Measurements from ENCODE around the gene EPN1. TPM values are rescaled to one million over a fixed set of nuclear protein-coding genes. Genes with fewer than 3 reads are reported as not detected.
A peak's percentile ranks its signal among the peaks of the same experiment; 100 is the strongest.

EPN1 gene
- total and polyA plus RNA-seq, 8 donors, result 17.8 to 363 (median 183) TPM

- TF ChIP-seq EP300 (IDR thresholded peaks at IDR 0.05) (no peak), POLR2A (IDR thresholded peaks at IDR 0.05) (no peak), CTCF (IDR thresholded peaks at IDR 0.05) (no peak), POLR2AphosphoS5 (IDR thresholded peaks at IDR 0.05) (no peak)
- peaks cover 24 to 55% (median 45%) of the 10 kb centered on the region in 4 donors for H3K4me1 ChIP-seq
- no peaks in the 10 kb centered on the region for H3K27me3 ChIP-seq
- peaks cover 4 to 37% (median 24%) of the 10 kb centered on the region in 4 donors for H3K36me3 ChIP-seq
- H3K27ac ChIP-seq, result peak overlapping the region in 1 of 5 donors; percentile 91
- intact Hi-C loops (cut with DNase I; ENCODE audit: low total_unique reads), result no loop called here
- DNase-seq, result no peak
- H3K4me3 ChIP-seq, result no peak overlapping the region
- no peaks in the 10 kb centered on the region for H3K9me3 ChIP-seq
- WGBS, 5 donors, result 82 to 93% (median 90%) methylated on average over 4 of the region's 4 CpGs
Measured at GRCh38 chr19:55650126-55650557, 24.9 kb upstream of the EPN1 start.

GRCh38 chr19:55650602-55651230 lies 24.3 kb upstream of the EPN1 start:
- DNase-seq, result no peak
- Histone ChIP-seq H3K36me3 (peaks cover 0 to 31% (median 18%) of the 10 kb centered on the region in 4 donors), H3K9me3 (no peaks in the 10 kb centered on the region), H3K27me3 (no peaks in the 10 kb centered on the region), H3K4me3 (no peak overlapping the region), H3K27ac (no peak overlapping the region), H3K4me1 (peaks cover 25 to 55% (median 46%) of the 10 kb centered on the region in 4 donors)
- TF ChIP-seq POLR2A (IDR thresholded peaks at IDR 0.05) (no peak), POLR2AphosphoS5 (IDR thresholded peaks at IDR 0.05) (no peak), EP300 (IDR thresholded peaks at IDR 0.05) (no peak), CTCF (IDR thresholded peaks at IDR 0.05) (no peak)
- 88 to 93% (median 92%) methylated on average over 17 of the region's 17 CpGs for WGBS, 5 donors
- intact Hi-C loops (cut with DNase I; ENCODE audit: low total_unique reads), result no loop called here

- Histone ChIP-seq H3K4me3 (no peak overlapping the region), H3K36me3 (peaks cover 0 to 26% (median 15%) of the 10 kb centered on the region in 4 donors), H3K27ac (no peak overlapping the region), H3K9me3 (no peaks in the 10 kb centered on the region), H3K4me1 (peaks cover 30 to 60% (median 51%) of the 10 kb centered on the region in 4 donors), H3K27me3 (no peaks in the 10 kb centered on the region)
- TF ChIP-seq POLR2AphosphoS5 (IDR thresholded peaks at IDR 0.05) (no peak), POLR2A (IDR thresholded peaks at IDR 0.05) (no peak), CTCF (IDR thresholded peaks at IDR 0.05) (no peak), EP300 (IDR thresholded peaks at IDR 0.05) (no peak)
- whole genome bisulfite sequencing, 5 donors, result 82 to 90% (median 88%) methylated on average over 14 to 18 of the region's 18 CpGs
- DNase-seq, result no peak
- intact Hi-C loops (cut with DNase I; ENCODE audit: low total_unique reads), result no loop called here
Measured at GRCh38 chr19:55651236-55651635, 23.8 kb upstream of the EPN1 start.

- intact Hi-C loops (cut with DNase I; ENCODE audit: low total_unique reads), result no loop called here
- 79 to 86% (median 85%) methylated on average over 61 to 71 of the region's 71 CpGs for WGBS, 5 donors
Measured at GRCh38 chr19:55652311-55653128, 22.5 kb upstream of the EPN1 start.

More at GRCh38 chr19:55652311-55653128, 22.5 kb upstream of the EPN1 start:
- peaks cover 0 to 25% (median 15%) of the 10 kb centered on the region in 4 donors for H3K36me3 ChIP-seq
- TF ChIP-seq EP300 (IDR thresholded peaks at IDR 0.05) (no peak), POLR2A (IDR thresholded peaks at IDR 0.05) (no peak)
- H3K4me1 ChIP-seq, result peaks cover 34 to 62% (median 54%) of the 10 kb centered on the region in 4 donors
- peak overlapping the region in 2 of 5 donors; percentile 94 to 98 for H3K27ac ChIP-seq
- no peaks in the 10 kb centered on the region for H3K27me3 ChIP-seq
- DNase-seq, result peak in 1 of 2 donors; percentile 50
- H3K4me3 ChIP-seq, result no peak overlapping the region
- no peaks in the 10 kb centered on the region for H3K9me3 ChIP-seq

All from stomach (tissue), 9 donors.